HEK293 (cell line): ENCODE results near the gene RSU1.

Experiments used
- GLI4 ChIP-seq: fragments of 450-650 bp; formaldehyde crosslinking; IDR thresholded peaks from 2 replicates; pipeline ENCODE4 v1.5.1; 2016; ENCODE audit warnings: missing biosample characterization, missing genetic modification characterization
- RBAK ChIP-seq: fragments of 450-650 bp; formaldehyde crosslinking; IDR thresholded peaks from 2 replicates; pipeline ENCODE4 v1.5.1; 2016; ENCODE audit warnings: missing biosample characterization, missing genetic modification characterization
- YY1 ChIP-seq: fragments of 450-650 bp; formaldehyde crosslinking; IDR thresholded peaks from 2 replicates; pipeline ENCODE4 v1.5.1; 2018; ENCODE audit warnings: missing biosample characterization, missing genetic modification characterization
- ZNF292 ChIP-seq: fragments of 450-650 bp; formaldehyde crosslinking; IDR thresholded peaks from 2 replicates; pipeline ENCODE4 v1.5.1; 2016; ENCODE audit warnings: low read depth, missing biosample characterization, missing genetic modification characterization, borderline replicate concordance
- ZNF404 ChIP-seq: fragments of 450-650 bp; formaldehyde crosslinking; IDR thresholded peaks from 2 replicates; pipeline ENCODE4 v1.5.1; 2017; ENCODE audit warnings: missing biosample characterization, missing genetic modification characterization
- ZNF416 ChIP-seq: fragments of 450-650 bp; formaldehyde crosslinking; IDR thresholded peaks from 2 replicates; pipeline ENCODE4 v1.5.1; 2016; ENCODE audit warnings: missing biosample characterization, missing genetic modification characterization
- ZNF473 ChIP-seq: fragments of 450-650 bp; formaldehyde crosslinking; IDR thresholded peaks from 2 replicates; pipeline ENCODE4 v1.5.1; 2017; ENCODE audit warnings: missing biosample characterization, missing genetic modification characterization
- ZNF518A ChIP-seq: fragments of 450-650 bp; formaldehyde crosslinking; conservative IDR thresholded peaks from 2 replicates; pipeline ENCODE4 v1.5.1; 2016; ENCODE audit warnings: low read depth, missing biosample characterization, missing genetic modification characterization
- ZNF843 ChIP-seq: fragments of 450-650 bp; formaldehyde crosslinking; IDR thresholded peaks from 2 replicates; pipeline ENCODE4 v1.5.1; 2016; ENCODE audit warnings: missing biosample characterization, missing genetic modification characterization
- TF ChIP-seq, protein P1 (sequence below): fragments of 450-650 bp; formaldehyde crosslinking; IDR thresholded peaks from 2 replicates; pipeline ENCODE4 v1.5.1; 2016; ENCODE audit warnings: missing biosample characterization, missing genetic modification characterization
- TF ChIP-seq, protein P2 (sequence below): fragments of 450-650 bp; formaldehyde crosslinking; IDR thresholded peaks from 2 replicates; pipeline ENCODE4 v1.5.1; 2016; ENCODE audit warnings: missing biosample characterization, missing genetic modification characterization
- TF ChIP-seq, protein P3 (sequence below): sonication (generic); formaldehyde crosslinking; IDR thresholded peaks from 2 replicates; pipeline ENCODE4 v1.8.1; 2022; ENCODE audit warnings: mild to moderate bottlenecking, moderate library complexity, missing genetic modification reagents

GRCh38 chr10:16820018-16820417 is 2.8 kb upstream of the RSU1 start:
- TF ChIP-seq, protein P1, sequence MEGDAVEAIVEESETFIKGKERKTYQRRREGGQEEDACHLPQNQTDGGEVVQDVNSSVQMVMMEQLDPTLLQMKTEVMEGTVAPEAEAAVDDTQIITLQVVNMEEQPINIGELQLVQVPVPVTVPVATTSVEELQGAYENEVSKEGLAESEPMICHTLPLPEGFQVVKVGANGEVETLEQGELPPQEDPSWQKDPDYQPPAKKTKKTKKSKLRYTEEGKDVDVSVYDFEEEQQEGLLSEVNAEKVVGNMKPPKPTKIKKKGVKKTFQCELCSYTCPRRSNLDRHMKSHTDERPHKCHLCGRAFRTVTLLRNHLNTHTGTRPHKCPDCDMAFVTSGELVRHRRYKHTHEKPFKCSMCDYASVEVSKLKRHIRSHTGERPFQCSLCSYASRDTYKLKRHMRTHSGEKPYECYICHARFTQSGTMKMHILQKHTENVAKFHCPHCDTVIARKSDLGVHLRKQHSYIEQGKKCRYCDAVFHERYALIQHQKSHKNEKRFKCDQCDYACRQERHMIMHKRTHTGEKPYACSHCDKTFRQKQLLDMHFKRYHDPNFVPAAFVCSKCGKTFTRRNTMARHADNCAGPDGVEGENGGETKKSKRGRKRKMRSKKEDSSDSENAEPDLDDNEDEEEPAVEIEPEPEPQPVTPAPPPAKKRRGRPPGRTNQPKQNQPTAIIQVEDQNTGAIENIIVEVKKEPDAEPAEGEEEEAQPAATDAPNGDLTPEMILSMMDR, result no peak
- TF ChIP-seq ZNF518A (tag by site-specific recombination) (no peak), ZNF473 (tag by site-specific recombination) (no peak), RBAK (no peak), ZNF843 (tag by site-specific recombination) (no peak), ZNF404 (tag by site-specific recombination) (no peak), YY1 (tag by site-specific recombination) (no peak), ZNF416 (no peak), ZNF292 (no peak), GLI4 (tag by site-specific recombination) (no peak)
- TF ChIP-seq, protein P2, sequence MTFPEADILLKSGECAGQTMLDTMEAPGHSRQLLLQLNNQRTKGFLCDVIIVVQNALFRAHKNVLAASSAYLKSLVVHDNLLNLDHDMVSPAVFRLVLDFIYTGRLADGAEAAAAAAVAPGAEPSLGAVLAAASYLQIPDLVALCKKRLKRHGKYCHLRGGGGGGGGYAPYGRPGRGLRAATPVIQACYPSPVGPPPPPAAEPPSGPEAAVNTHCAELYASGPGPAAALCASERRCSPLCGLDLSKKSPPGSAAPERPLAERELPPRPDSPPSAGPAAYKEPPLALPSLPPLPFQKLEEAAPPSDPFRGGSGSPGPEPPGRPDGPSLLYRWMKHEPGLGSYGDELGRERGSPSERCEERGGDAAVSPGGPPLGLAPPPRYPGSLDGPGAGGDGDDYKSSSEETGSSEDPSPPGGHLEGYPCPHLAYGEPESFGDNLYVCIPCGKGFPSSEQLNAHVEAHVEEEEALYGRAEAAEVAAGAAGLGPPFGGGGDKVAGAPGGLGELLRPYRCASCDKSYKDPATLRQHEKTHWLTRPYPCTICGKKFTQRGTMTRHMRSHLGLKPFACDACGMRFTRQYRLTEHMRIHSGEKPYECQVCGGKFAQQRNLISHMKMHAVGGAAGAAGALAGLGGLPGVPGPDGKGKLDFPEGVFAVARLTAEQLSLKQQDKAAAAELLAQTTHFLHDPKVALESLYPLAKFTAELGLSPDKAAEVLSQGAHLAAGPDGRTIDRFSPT (tag by site-specific recombination), result no peak
- TF ChIP-seq, protein P3, sequence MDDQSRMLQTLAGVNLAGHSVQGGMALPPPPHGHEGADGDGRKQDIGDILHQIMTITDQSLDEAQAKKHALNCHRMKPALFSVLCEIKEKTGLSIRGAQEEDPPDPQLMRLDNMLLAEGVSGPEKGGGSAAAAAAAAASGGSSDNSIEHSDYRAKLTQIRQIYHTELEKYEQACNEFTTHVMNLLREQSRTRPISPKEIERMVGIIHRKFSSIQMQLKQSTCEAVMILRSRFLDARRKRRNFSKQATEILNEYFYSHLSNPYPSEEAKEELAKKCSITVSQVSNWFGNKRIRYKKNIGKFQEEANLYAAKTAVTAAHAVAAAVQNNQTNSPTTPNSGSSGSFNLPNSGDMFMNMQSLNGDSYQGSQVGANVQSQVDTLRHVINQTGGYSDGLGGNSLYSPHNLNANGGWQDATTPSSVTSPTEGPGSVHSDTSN (CRISPR knock-in tag), result no peak
